ENCODE results near the gene GRIP2. TPM values are rescaled to one million over a fixed set of nuclear protein-coding genes. Genes with fewer than 3 reads are reported as not detected.
"Not testable (repeated sequence)": the region's sequence is repeated elsewhere in the genome, so short reads cannot be mapped to it uniquely, and the experiment has no call there.

The GRIP2 gene
- total RNA-seq, 1 donor from 2014 or later, result 67.8 TPM

DNA sequence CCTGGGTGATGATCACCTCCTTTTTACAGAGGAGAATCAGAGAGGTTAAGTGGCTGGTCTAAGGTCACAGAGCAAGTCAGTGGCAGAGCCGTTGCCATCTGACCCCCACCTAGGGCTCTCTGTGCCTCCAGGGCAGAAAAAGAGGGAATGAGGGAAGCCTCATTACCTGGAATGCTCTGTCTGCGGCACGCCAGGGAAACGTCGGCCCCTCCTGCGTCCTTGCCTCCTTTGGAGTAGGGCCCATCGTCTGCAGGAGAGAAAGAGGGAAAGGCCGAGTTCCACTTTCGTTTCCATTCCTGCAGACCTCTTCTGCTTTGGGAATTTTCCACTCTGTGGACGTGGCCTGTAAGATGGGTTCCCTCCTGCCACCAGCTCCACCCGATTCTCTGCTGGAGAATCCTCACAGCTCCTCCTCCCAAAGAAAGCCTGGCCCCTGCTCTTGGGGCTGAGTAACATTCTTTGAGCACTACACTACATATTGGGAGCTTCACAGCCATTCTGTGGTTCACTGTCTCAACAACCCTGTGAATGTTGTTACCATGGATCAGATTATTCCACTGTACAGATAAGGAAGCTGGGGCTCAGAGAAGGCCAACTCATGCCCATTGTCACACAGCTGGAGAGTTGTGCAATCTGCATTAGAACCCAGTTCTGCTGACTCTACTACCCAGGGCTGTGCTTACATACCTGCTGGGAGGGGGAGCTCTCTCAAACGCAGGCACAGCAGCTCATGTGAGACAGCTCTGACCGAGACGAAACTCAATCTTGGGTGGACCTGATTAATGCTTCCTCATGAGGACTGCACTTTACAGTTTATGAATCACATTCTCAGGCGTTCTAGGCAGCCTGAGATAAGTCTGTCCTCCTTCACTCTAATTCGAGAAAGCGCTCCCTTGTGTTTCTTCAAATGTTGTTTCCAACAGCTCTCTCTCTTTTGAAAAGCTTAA lies 14.2 kb downstream of the GRIP2 start:
- intact Hi-C loops (cut with DNase I), result no loop called here
- peak; percentile 66 for DNase-seq (ENCODE audit: low spot score)

- DNase-seq (ENCODE audit: low spot score), result peak; percentile 53
Observed at GRCh38 chr3:14524920-14525660, 15.1 kb downstream of the GRIP2 start.

DNA sequence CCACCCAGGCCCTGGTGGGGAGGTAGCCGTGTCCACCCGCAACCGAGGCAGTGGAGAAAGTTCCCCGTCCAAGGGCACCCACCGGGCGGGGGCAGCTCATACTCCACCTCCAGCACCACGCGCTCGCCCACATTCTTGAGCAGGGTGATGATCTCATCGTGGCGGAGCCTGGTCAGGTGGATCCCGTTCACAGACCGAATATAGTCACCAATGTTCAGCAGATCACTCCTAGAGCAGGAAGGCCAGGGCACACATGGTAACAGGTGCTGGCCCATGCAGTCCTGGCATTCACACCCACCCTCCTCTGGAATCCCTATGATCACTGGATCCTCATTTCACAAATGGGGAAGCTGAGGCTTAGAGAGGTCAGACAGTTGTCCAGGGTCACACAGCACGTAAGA lies 15.8 kb downstream of the GRIP2 start:
- peak; percentile 90 for DNase-seq (ENCODE audit: low spot score)
- intact Hi-C loops (cut with DNase I), result loop anchor here (5.0 kb wide), 1 partner anchor 123 kb away; no protein-coding TSS in a partner anchor

More at GRCh38 chr3:14524920-14525660, 15.1 kb downstream of the GRIP2 start:
- intact Hi-C loops (cut with DNase I), result loop anchor here (5.0 kb wide), 1 partner anchor 122 kb away; no protein-coding TSS in a partner anchor

DNA sequence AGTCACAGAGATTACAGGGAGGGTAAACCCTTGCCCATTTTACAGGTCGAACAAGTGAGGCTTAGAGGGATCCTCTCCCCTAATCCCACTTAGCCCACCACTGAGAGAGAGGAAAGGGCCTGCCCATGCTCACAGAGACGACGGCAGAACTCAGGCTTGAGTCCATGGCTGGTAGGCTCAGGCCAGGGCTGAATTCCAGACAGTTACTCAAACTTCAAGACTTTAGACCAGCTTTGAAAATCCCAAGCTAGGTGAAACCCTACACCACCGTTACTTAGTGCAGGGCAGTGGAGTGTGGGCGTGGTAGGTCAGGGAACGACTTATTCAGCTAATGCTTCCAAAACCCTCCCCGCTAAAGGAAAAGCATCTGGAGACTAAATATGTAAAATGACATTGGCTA lies 16.4 kb downstream of the GRIP2 start:
- DNase-seq (ENCODE audit: low spot score), result no peak
- intact Hi-C loops (cut with DNase I), result loop anchor here (2.0 to 5.0 kb wide), 2 partner anchors 15 to 124 kb away; no protein-coding TSS in a partner anchor

GRCh38 chr3:14522768-14523167 lies 17.4 kb downstream of the GRIP2 start:
- peak; percentile 66 for DNase-seq (ENCODE audit: low spot score)

DNA sequence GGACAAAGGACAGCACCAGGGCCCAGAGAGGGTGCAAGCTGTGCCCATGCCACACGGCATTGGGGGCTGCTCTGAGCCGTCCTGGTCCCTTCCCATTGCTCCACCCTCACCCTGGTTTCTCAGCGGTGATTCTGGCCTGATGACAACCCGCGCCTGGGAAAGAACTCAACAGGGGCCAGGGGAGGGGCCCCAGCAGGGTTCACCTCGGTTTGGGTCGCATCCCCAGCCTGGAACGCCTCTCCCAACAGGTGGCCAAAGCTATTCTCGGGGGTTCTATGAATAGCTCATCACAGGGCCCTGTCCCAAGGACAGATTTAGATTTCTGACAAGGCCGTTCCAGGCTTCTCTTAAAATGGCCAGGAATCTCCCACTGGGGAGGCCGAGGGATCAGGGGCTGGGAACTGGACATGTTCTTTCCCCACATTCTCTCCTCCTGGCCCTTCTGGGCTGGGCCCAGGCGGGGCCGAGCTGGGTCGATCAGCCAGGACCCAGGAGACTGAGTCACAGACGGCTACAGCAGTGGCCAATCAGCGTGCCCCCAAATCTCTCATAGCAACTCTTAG lies 17.9 kb downstream of the GRIP2 start:
- intact Hi-C loops (cut with DNase I), result loop anchor here (2.0 to 5.0 kb wide), 2 partner anchors 17 to 125 kb away; no protein-coding TSS in a partner anchor
- DNase-seq (ENCODE audit: low spot score), result peak; percentile 88

More at GRCh38 chr3:14522768-14523167, 17.4 kb downstream of the GRIP2 start:
- intact Hi-C loops (cut with DNase I), result loop anchor here (2.0 to 5.0 kb wide), 2 partner anchors 16 to 125 kb away; no protein-coding TSS in a partner anchor

GRCh38 chr3:14521611-14522010 lies 18.5 kb downstream of the GRIP2 start:
- DNase-seq (ENCODE audit: low spot score), result peak; percentile 74
- intact Hi-C loops (cut with DNase I), result loop anchor here (2.0 to 5.0 kb wide), 2 partner anchors 17 to 126 kb away; no protein-coding TSS in a partner anchor

DNA sequence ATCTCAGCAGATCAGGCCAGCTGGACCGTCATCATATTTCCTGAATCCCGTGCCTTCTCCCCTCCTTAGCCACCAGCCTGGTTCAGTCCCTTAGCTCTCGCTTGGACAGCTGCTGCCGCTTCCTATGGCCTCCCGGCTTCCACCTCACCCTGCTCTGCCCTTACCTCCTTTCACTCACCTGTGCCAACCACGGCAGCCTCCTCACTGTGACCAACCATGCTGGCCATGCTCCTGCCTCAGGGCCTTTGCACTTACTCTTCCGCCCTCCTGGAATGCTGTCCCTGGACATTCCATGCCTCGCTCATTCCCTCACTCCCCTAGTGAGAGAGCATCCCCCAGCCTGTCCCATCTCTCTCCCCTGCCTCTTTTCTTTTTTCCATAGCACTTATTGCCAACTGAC lies 19.2 kb downstream of the GRIP2 start:
- DNase-seq (ENCODE audit: low spot score), result peak; percentile 64
- intact Hi-C loops (cut with DNase I), result loop anchor here (5.0 kb wide), 1 partner anchor 126 kb away; no protein-coding TSS in a partner anchor

DNA sequence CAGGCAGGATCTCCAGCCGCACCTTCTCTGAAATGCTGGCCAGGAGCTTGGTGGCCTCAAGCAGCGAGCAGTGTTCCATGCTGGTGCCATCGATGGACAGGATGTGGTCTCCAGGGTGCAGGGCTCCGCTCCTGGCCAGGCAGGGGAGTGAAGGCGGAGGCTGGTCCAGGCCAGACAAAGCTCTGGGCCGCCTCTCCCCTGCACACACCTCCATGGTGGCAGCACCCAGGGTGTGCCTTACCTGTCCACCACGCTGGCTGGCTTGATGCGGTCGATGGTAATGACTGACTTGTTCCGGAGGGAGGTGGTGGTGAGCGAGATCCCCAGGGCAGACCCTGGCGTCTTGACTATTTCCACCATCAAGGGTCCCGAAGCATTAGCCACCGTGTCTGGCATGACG lies 20.0 kb downstream of the GRIP2 start:
- intact Hi-C loops (cut with DNase I), result loop anchor here (5.0 kb wide), 1 partner anchor 127 kb away; no protein-coding TSS in a partner anchor
- peak; percentile 74 for DNase-seq (ENCODE audit: low spot score)

GRCh38 chr3:14519406-14519805 lies 20.7 kb downstream of the GRIP2 start:
- intact Hi-C loops (cut with DNase I), result no loop called here
- DNase-seq (ENCODE audit: low spot score), result peak; percentile 39

DNA sequence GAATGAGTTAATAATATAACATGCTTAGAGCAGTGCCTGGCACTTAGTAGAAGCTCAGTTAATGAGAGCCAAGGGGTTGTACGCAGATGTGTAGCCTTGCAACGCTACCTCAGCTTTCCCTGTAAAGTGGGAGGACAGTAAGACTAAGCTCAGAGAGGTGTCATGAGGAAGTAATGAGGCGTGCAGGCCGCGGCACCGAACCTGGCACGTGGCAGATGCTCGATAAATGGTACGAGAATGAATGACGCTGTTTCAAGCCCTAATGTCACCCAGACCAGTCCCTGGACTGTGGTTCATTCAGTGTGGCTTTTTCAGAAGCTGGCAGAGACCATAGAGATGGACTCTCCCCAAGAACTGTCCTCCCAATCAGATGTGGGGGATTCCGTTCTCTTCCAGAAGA lies 21.2 kb downstream of the GRIP2 start:
- peak; percentile 44 for DNase-seq (ENCODE audit: low spot score)
- intact Hi-C loops (cut with DNase I), result no loop called here

GRCh38 chr3:14518432-14518802 lies 21.7 kb downstream of the GRIP2 start:
- DNase-seq (ENCODE audit: low spot score), result peak; percentile 46
- intact Hi-C loops (cut with DNase I), result no loop called here

DNA sequence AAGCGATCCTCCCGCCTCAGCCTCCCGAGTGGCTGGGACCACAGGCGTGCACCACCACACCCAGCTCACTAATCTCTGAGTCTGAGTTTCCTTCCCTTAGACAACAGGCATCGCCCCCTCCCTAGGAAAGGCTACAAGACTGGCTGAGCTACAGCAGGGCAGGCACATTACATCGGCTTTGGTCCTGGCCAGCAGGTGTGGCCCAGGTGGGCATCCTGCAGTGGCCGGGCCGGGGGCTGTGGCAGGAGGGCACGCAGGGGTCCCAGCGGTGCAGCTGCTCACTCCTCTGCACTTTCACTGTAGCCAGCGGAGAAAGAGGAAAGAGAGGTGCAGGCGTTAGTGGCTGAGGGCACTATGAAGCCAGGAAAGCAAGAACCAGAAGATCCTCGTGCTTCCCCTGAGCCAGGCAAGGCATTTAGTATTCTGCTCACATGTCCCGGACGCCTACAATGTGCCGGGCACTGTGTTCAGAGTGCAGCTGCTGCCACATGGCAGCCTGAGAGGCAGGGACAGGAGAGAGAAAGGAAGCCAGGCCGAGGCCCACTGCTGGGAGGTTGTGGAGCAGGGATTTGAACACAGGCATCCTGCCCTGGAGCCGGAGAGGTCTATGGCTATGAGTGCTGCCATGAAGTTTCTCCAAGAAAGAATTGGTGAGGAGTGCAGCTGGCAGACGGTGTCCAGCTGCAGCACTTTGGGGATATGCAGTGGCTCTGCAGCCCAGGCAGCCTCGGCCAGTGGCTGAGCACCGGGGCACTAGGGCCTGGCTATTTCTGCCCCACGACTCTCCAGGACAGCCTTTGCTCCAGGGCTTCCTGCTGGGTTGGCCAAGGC lies 22.3 kb downstream of the GRIP2 start:
- intact Hi-C loops (cut with DNase I), result no loop called here
- DNase-seq (ENCODE audit: low spot score), result peak; percentile 61

- peak; percentile 60 for DNase-seq (ENCODE audit: low spot score)
- intact Hi-C loops (cut with DNase I), result no loop called here
Observed at GRCh38 chr3:14516738-14517345, 23.3 kb downstream of the GRIP2 start.

DNA sequence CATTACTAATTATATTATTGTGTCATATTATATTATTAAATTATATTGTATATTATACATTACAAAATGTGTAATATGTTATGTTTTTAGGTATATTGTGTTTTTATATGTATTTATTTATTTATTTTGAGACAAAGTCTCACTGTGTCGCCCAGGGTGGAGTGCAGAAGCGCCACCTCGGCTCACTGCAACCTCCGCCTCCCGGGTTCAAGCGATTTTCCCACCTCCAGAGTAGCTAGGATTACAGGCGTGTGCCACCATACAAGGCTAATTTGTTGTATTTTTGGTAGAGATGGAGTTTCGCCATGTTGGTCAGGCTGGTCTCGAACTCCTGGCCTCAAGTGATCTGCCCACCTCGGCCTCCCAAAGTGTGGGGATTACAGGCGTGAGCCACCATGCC lies 24.6 kb downstream of the GRIP2 start:
- intact Hi-C loops (cut with DNase I), result not testable (repeated sequence)
- peak; percentile 71 for DNase-seq (ENCODE audit: low spot score)

- DNase-seq (ENCODE audit: low spot score), result no peak
- intact Hi-C loops (cut with DNase I), result no loop called here
Observed at GRCh38 chr3:14514323-14514720, 25.8 kb downstream of the GRIP2 start.

GRCh38 chr3:14513566-14514322 lies 26.4 kb downstream of the GRIP2 start:
- DNase-seq (ENCODE audit: low spot score), result peak; percentile 67
- intact Hi-C loops (cut with DNase I), result no loop called here

DNA sequence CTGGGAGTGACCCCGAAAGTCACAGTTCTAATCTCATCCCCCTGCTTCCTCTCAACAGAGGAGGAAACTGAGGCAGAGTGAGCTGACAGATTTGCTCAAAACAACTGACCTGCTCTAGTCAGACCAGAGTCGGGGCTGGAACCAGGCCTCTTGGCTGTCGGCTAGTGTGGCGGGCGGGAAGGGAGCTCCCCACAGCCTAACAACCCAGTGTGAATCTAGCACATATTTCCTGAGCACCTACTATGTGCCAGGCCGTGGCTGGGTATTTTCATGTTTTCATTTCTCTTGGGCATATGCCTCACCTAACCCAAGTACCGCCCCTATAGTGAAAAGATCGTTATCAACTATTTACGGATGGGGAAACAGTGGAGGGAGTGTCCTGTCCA lies 27.2 kb downstream of the GRIP2 start:
- intact Hi-C loops (cut with DNase I), result no loop called here
- DNase-seq (ENCODE audit: low spot score), result peak; percentile 67

Measured in cardiac septum (tissue), 1 donor.